Esophagus squamous epithelium (tissue), 4 donors: Measurements from ENCODE around the gene ROS1.
"Not testable (repeated sequence)": the region's sequence is repeated elsewhere in the genome, so short reads cannot be mapped to it uniquely, and the experiment has no call there.

Experiments used
- POLR2A ChIP-seq, 4 donors: fragments of 450-650 bp; IDR thresholded peaks; one replicate each; pipeline ENCODE4 v1.6.1; 2017; ENCODE audit warnings: antibody characterized with exemption in 4 of 4, mild to moderate bottlenecking in 4 of 4, moderate library complexity in 3 of 4
- TF ChIP-seq, protein P1 (sequence below), 6 experiments: fragments of 450-650 bp in 4 of 6; fragments of 200-600 bp in 2 of 6; sonication (generic) in 2 of 6; IDR thresholded peaks; one replicate each; pipeline ENCODE4 v1.5.1; 2016 to 2019; ENCODE audit warnings: antibody characterized with exemption in 6 of 6, mild to moderate bottlenecking in 4 of 6, moderate library complexity in 4 of 6

DNA sequence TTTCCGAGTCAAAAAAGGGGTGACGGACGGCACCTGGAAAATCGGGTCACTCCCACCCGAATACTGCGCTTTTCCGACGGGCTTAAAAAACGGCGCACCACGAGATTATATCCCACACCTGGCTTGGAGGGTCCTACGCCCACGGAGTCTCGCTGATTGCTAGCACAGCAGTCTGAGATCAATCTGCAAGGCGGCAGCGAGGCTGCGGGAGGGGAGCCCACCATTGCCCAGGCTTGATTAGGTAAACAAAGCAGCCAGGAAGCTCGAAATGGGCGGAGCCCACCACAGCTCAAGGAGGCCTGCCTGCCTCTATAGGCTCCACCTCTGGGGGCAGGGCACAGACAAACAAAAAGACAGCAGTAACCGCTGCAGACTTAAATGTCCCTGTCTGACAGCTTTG, 180.8 kb downstream of the ROS1 start:
- TF ChIP-seq, protein P1, sequence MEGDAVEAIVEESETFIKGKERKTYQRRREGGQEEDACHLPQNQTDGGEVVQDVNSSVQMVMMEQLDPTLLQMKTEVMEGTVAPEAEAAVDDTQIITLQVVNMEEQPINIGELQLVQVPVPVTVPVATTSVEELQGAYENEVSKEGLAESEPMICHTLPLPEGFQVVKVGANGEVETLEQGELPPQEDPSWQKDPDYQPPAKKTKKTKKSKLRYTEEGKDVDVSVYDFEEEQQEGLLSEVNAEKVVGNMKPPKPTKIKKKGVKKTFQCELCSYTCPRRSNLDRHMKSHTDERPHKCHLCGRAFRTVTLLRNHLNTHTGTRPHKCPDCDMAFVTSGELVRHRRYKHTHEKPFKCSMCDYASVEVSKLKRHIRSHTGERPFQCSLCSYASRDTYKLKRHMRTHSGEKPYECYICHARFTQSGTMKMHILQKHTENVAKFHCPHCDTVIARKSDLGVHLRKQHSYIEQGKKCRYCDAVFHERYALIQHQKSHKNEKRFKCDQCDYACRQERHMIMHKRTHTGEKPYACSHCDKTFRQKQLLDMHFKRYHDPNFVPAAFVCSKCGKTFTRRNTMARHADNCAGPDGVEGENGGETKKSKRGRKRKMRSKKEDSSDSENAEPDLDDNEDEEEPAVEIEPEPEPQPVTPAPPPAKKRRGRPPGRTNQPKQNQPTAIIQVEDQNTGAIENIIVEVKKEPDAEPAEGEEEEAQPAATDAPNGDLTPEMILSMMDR (IDR thresholded peaks at IDR 0.05) = not testable (repeated sequence)
- not testable (repeated sequence) for TF ChIP-seq POLR2A (IDR thresholded peaks at IDR 0.05)
